ENCODE measurements around the gene ZNF799.

- TF ChIP-seq EZH2 (IDR thresholded peaks at IDR 0.05; ENCODE audit: insufficient read depth, poor library complexity, severe bottlenecking) (no peak), EZH2phosphoT487 (IDR thresholded peaks at IDR 0.05; ENCODE audit: insufficient read depth, low read depth) (no peak)
Observed at GRCh38 chr19:12440541-12441316, 39.7 kb upstream of the ZNF799 start, which contains the start of gene ZNF443.

All from GM23248 (cell line).